GM18867 (cell line): Measurements from ENCODE around the gene C1QTNF3.

ENCODE experiments used
- ATAC-seq: cut with Tn5 transposase; IDR thresholded peaks from one replicate; pipeline ENCODE4 v1.9.1; 2021; ENCODE audit warnings: mild to moderate bottlenecking, moderate library complexity; ENCODE audit not compliant: unreplicated experiment

C1QTNF3 gene

DNA sequence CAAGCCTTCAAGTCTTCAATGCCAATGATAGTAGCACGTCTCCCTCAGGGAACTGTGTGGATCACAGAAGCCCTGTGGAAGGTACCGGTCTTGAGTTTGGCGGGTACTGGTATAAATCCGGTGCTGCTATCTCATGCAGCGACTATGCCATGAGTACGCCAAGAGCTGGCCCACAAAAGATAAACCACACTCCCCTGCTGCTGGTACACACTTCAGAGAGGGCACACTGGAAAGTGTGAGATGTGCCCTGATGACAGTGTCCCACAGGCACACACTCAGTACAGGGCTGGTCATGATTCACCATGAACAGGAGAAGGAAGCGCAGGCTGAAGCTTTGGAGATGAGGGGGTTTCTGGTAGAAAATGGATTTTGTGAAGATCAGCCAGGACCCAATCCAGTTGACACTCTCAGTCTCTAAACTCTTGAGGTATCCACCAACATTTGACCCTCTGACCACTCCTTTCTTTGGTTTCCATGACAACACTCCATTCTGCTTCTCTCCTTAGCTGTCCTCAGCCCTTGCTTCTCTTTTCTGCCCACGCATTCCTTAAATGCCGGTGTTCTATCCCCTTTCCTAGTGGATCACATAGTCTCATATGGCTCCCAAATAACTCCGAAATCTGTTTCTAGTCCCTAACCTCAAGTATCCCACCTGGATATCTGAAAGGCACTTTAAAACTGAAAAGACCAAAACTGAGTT, 40.2 kb downstream of the C1QTNF3 start:
- ATAC-seq = no peak

DNA sequence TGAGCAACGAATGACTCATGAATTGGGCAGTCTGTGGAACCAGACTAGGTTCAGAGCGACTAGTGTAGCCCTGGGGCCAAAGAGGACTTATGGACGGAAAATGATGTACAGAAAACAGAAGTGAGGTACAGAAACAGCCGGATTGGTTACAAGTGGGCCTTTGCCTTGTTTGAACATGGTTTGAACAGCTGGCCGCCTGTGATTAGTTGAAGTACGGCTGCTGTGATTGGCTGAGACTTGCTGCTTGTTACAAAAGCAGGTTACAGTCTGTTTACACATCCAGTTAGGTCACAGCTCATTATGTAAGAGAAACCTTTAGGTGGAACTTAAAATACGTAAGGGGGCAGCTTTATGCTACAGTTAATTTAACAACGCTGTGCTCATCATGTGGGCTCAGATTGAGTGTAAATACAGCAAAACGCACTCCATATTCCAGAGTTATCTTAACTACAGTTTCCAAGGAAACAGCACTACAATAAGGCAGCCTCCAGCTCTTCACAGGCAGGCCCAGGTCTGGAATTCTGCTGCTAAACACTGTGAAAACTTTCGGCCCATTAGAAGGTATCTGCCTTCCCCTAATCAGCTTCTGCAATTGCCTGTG, 41.7 kb downstream of the C1QTNF3 start:
- no peak for ATAC-seq

DNA sequence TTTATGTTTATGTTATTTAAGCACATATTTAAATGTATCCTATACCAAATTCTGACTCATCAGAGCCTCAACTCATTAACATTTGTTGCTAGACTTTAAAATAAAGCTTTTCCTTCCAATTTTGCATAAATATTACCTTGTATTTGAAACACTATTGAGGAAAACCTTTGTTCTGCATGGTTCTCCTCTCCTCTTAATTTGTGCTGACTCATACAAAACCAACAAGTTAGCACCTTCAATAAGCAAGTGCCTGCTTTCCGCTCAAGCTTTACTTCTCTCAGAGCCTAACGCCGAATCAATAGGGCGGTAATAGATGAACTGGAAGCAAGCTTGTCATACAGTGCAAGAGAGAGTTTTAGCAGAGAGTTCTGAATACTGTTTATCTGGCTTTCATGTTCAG, 43.0 kb downstream of the C1QTNF3 start:
- no peak for ATAC-seq

DNA sequence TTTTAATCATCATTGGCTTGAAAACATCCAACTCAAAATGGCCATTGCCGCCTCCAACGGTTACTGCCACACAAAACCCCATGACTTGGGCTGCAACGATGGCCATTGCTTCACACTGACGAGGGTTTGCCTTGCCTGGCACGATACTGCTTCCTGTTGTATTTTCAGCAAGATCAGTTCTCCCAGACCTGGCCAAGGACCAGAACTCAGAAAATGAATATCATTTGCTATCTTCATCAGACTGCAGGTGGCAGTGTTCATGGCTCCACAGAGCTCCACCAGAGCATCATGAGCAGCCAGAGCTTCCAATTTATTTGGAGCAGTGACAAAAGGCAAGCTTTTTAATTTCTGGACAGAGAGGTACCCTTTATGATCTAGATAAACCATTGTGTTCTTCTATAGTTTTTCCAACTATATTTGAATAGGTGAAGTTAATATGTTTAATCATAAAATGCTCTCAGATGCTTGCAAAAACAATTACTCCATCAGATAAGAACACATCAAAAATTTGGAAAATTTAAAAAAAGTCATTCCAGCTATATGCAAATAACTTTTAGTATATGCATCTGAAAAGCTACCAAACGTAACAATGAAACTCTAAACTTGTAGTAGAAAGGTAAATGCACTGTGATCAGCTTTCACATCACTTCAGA, 45.6 kb downstream of the C1QTNF3 start:
- ATAC-seq = peak; percentile 72

DNA sequence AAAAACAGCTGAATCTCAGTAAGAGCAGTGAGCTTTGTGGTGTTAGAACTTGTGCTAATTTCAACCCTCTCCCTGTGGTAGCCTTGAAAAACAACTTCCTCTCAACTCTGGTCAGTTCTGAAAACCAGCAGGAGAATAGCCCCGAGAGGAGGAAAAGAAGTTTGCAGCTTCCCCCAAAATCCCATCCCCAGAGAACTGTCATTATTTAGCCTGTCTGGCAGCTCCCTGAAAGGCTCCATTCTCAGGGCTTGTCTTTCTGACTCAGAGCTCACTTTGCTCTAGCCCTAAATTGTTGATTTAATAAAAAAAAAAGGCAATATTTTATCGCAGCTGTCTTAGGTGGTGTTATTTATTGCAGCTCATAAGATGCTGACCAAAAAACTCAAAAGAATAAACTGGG, 47.1 kb downstream of the C1QTNF3 start:
- no peak for ATAC-seq

DNA sequence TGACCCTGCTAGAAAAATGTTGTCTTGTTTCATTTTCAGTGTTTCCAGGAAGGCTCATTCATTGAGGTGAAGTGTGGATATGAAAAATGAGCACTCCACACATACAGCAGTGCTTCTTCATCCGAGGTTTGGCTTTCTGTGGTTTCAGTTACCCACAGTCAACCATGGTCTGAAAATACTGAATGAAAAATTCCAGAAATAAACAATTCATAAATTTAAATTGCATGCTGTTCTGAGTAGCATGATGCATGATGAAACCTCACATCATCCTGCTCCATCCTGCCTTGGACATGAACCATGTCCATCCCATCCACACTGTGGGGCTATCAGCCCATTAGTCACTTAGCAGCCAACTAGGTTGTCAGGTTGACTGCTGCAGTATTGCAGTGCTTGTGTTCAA, 48.2 kb downstream of the C1QTNF3 start:
- no peak for ATAC-seq

DNA sequence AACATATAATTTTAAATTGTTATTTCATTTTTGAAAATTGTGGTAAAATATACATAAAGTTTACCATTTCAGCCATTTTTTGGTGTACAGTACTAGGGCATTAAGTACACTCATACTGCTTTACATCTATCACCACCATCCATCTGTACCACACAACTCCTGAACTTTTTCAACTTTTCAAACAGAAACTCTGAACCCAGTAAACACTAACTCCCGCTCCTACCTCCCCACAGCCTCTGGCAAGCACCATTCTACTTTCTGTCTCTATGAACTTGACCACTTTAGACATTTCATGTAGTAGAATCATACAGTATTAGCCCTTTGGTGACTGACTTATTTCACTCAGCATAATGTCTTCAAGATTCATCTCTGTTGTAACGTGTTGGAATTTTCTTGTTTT, 50.1 kb downstream of the C1QTNF3 start:
- ATAC-seq = no peak

DNA sequence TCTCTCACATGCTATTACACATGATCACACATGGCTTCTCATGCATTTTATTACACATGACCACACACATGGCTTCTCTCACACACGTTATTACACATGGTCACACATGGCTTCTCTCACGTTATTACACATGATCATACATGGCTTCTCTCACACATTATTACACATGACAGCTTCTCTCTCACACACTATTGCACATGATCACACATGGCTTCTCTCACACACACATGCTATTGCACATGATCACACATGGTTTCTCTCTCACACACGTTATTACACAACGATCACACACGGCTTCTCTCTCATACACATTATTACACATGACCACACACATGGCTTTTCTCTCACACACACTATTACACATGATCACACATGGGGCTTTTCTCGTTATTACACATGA, 57.6 kb downstream of the C1QTNF3 start:
- no peak for ATAC-seq

DNA sequence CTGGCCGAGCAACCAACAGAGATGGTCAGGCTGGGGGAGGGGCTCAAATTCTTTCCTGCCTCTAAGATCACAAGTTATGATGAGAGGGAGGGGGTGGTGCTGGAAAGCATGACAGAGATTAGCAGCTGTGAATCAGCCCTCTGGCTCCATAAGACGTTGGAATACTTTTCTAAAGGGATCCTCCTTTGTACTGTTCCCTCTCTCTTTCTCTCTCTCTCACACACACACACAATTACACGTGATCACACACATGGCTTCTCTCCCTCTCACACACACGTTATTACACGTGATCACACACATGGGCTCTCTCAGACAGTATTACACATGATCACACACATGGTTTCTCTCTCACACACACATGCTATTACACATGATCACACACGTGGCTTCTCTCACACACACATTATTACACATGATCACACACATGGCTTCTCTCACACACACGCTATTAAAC, 58.3 kb downstream of the C1QTNF3 start, which contains the start of gene SLC45A2:
Gene SLC45A2, minus strand, starts transcription at position 23 of the 454 bp plus-strand sequence. CDS start 110 bp downstream, outside the sequence.
- no peak for ATAC-seq

DNA sequence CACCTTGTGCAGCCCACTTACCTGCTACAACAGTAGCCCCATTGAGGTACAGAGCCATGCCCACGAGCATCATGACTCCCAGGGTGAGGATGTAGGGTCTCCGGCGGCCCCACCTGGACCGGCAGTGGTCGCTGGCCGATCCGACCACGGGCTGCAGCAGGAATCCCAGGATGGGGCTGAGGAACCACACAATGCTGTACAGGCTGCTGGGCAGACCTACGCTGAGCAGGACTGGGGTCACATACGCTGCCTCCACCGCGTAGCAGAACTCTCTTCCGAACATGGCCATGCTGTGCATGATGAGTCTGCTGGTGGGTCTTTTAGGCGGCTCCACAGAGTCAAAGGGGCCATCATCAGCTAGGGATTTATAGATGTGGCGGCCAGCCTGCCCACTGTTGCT, 58.8 kb downstream of the C1QTNF3 start:
- no peak for ATAC-seq

DNA sequence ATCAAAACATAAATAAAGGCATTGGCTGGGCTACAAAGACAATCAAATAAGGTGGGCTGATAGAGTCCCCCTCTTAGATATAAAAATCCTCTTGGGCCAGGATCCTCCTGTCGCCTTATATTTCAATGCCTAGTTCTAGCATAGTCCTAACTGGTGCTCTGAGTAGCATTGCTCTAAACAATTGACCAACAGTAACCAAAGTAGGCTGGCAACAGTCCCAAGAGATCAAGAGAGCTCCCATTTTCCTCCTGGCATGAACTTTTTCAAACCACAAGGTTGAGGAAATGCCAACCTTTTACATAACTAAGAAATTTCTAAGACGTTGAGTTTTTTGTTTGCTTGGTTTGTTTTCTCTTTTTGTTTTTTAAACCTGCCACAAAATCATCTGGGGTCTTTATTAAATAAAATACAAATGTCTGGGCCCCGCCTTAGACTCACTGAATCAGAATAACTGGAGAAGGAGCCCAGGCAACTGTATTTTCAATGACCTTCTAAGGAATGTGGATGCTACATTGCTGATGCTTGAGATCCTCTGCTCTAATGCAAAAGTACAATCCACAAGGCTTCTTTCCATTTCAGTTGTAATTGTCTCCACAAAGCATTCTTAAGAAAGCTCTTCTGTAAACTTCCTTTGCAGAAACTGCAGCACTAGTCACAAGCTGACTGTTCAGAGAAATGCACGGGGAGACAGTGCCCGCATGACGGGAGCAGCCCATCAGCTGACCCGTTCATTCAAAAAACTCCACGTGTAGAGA, 61.4 kb downstream of the C1QTNF3 start:
- no peak for ATAC-seq

DNA sequence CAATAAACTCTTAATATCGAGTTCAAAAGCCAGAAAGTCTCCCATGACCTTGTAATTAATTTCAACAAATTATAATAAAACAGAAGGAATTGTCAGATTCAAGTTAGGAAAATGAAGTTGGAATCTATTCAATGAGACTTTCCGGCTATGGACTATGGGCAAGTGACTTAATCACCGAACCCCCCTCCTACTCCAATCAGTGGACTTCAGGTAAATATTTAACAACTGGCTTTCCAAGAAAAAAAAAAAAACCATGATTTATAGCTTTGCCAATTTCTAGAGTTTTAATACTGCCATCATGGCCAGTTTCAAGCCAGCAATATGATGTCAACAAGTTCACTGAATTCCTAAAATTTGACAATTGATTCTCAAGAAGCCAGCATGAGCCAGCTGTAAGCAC, 63.0 kb downstream of the C1QTNF3 start:
- ATAC-seq = no peak

DNA sequence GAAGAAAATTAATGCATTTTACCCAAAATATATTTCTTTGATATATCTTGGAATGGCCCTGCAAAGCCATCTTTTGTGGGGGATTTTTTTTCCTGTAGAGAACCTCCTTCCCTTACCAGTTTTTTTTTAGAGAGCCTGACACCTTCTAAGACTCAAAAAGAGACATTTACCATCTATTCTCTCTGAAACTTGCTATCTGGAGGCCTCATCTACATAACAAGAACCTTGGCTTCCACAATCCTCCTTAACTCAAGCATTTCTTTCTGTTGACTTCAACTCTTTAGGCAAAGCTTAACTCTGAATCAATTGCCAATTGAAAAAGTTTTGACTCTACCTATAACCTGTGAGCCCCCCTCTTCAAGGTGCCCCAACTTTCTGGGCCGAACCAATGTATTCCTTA, 64.7 kb downstream of the C1QTNF3 start:
- no peak for ATAC-seq

DNA sequence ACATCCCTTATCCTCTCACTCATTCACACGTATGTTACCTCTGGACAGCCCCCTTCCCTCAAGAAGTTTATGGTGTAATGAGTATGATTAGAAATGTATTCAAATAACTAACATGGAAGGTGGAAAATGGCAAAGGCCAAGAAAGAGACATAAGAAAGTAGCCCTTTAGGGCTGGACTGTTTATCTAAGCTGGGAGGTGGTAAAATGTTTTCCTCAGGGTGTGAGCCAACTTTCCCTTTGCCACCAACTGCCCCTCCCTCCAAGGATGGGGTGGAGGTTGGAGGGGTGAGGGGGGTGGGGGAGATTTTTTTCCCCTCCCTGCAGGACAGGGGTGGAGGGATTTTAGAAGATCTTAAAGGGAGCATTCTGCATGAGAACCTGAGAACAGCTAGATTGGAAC, 66.7 kb downstream of the C1QTNF3 start:
- no peak for ATAC-seq

DNA sequence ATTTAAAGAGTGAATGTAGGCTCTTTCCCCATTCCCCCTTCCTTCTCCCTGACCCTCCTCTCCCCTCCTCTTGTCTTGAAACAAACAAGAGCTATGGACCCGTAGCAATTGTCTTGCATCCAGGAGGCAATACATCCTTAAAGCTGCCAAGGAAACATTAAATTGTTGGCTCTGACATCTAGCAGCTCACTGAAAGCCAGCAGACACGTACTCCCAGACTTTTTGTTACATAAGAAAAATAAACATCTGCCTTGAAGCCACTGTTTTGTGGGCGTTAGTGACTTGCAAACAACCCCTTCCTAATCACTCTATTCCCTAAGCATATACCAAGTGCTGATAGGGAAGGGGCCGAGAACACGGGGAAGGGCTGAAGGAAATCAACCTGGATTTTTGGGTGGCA, 67.2 kb downstream of the C1QTNF3 start:
- no peak for ATAC-seq

DNA sequence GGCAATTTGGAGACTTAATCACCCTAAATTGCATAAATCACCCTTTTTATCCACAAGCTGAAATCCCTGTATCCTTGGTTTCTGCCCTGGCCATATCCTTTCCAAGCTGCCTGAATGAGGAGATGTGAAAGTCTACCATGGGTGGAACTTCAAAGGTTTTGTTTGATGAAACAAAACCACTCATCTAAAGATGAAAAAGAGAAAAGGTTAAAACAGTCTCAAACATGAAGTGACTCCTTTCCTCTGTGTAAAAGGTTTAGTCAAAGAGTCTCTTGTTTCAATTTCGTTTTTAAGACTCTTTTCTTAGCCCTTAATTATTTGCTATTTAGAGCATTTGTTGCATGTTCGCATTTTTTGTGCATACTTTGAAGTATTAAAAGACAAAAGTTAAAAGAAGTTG, 69.7 kb downstream of the C1QTNF3 start:
- ATAC-seq = peak; percentile 75

DNA sequence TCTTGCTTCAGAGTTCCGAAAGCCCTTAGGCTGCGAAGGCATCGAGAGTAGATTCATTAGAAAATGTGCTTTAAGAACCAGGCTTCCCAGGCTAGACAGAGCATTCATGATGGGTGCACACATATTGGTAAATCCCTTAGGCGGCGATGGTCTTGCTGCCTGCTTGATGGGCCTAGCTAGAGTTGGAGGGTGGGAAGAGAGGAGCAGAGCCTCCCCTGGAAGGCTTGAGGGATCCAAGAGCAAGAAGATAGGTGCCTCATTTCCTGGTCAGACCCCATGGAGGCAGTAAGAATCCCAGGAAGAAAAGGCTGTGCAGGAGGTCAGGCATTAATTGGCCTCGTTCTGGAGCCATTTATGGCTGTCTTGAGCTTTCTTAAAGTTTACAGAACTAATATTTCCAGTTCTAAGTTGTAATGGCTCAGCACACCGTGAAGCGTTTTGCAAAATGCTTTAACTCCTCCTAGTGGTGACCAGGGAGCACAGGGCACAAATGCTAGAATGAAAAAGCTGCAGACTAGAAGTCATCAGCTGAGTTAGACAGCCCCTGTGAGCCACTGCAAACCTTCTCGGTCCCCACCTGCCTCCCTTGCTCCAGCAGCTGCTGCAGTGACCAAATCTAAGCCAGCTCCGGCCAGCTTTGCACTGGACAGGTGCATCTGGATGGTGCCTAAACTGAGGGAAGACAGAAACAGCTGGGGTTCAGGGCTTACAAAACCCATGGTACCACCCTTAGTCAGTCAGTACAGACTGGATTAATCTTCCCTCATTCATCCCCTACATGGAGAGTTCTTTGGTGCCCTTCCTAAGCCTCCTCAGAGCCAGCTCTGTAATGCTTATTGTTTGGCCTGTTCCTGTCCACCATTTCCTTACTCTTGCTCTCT, 73.2 kb downstream of the C1QTNF3 start:
- peak; percentile 81 for ATAC-seq

DNA sequence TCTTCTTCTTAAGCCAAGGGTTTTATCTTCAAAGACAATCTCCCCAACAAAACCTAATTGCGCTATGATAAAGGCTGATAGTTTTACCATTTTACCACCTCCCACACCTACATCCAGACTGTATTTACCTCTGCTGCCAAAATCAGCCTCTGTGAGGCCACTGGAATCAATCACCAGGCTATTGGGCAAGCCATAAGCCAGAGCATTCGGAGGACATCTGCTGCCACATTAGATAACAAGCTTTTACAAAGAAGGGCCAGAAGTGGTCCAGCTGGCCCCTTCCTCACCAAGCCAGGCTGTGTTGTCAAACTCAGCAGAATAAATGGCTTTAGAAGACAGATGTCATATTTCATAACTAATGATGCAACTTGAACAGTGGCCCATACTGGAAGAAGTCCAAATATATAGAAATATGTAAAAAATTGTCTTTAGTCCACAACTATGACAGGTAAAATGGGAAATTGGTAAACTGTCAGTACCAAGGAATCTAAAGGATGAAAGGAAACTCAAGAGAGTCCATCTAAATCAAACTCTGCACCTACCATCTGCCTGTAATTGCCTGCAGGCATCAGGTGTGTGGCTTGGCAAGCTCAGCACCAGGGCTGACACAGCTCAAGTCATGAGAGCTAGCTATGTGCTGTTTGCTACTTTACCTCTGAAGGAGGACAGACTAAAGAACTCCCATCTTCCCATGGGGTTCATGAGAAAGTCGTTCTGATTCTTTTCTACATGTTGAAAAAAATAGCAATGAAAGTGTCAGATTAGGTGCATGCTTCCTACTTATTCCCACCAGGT, 74.6 kb downstream of the C1QTNF3 start:
- ATAC-seq = no peak
